HS-5 (cell line): Measurements from ENCODE around the gene GPRIN3.
A peak's percentile ranks its signal among the peaks of the same experiment; 100 is the strongest.

Experiments
- DNase-seq: peaks from one replicate; pipeline ENCODE4 v3.0.0-alpha.2; 2012; ENCODE audit warnings: low read depth

The GPRIN3 gene

GRCh38 chr4:89307446-89308160 is at the start of gene GPRIN3:
TSS of gene GPRIN3 (minus strand) at chr4:89307800. CDS start at chr4:89250110, 57,690 bp downstream.
- DNase-seq = no peak

GRCh38 chr4:89357340-89357739 is 49.7 kb upstream of the GPRIN3 start:
- no peak for DNase-seq

GRCh38 chr4:89356086-89356485 is 48.5 kb upstream of the GPRIN3 start:
- no peak for DNase-seq

DNA sequence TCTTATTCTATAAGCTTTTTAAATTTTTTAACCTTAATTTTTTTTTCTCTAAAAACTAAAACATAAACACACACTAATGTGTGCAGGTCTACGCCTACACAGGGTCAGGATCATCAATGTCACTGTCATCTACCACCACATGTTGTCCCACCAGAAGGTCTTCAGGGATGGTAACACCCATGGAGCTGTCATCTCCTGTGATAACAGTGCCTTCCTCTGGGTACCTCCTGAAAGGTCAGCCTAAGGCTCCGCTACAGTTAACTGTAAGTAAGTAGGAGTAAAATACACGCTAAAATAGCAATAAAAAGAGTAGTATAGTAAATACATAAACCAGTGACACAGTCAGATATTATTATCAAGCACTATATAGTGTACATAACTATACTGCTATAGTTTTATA is 45.9 kb upstream of the GPRIN3 start:
- DNase-seq = no peak

DNA sequence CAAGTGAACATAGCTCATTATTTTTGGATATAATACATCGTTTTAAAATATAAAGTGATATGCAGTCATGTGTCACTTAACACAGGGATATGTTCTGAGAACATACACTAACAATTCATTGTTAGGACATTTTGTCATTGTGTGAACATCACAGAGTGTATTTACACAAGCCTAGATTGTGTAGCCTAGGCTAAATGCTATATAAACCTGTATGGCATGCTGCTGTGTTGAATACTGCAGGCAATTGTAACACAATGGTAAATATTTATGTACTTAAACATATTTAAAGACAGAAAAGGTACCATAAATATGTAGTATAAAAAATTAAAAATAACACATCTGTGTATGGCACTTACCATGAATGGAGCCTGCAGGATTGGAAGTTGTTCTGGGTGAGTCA is 44.9 kb upstream of the GPRIN3 start:
- no peak for DNase-seq

DNA sequence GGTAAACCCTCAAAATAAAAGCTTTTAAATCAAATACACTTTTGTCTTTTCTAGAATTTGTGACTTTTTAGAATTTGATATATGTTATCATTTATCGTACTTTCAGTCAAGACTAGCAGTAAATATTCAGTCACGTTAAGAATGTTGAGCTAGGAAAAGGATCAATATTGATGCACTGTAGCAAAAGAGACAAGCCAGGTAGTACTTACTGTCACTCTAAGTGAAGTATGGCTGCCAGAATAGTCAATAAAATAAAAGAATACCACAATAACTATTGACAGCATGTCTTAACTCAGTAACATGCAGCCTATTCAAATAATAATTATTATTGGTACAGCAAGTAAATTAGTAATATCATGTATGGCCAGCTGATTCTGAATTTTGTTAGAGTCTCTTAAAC is 43.6 kb upstream of the GPRIN3 start:
- DNase-seq = no peak

GRCh38 chr4:89347363-89348025 is 39.9 kb upstream of the GPRIN3 start:
- DNase-seq = no peak

DNA sequence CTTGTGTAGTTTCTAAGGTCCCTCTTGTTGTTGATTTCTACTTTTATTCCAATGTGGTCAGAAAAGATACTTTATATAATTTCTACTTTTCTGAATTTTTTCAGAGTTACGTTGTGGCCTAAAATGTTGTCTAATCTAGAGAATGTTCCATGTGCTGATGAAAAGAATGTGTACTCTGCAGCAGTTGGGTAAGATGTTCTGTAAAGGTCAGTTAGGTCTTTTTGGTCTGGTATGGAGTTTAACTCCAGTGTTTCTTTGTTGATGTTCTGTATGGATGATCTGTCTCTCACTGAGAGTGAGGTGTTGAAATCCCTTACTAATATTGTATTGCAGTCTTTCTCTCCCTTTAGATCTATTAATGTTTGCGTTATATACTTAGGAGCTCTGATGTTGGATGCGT is 37.0 kb upstream of the GPRIN3 start:
- DNase-seq = no peak

DNA sequence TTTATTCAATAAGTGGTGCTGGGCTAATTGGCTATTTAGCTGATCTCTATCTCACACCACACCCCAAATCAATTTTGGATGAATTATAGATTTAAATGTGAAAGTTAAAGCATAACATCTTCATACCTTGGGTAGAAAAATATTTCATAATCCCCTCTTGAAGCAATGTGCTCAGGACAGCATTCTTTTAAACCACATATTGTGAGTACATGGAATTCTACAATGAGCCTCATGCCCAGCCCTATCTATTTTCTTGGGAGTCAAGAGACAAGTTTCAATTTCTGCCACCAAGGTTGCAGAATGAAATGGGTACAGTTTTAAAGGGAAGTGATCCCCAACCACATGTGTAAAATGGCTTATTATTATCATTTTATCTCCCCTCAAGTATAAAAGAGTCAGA is 30.6 kb upstream of the GPRIN3 start:
- no peak for DNase-seq

- no peak for DNase-seq
These were observed 30.1 kb upstream of the GPRIN3 start for GRCh38 chr4:89337681-89338080.

- DNase-seq = no peak
These were observed 29.3 kb upstream of the GPRIN3 start for GRCh38 chr4:89336818-89337420.

GRCh38 chr4:89334830-89335229 is 27.2 kb upstream of the GPRIN3 start:
- DNase-seq = no peak

DNA sequence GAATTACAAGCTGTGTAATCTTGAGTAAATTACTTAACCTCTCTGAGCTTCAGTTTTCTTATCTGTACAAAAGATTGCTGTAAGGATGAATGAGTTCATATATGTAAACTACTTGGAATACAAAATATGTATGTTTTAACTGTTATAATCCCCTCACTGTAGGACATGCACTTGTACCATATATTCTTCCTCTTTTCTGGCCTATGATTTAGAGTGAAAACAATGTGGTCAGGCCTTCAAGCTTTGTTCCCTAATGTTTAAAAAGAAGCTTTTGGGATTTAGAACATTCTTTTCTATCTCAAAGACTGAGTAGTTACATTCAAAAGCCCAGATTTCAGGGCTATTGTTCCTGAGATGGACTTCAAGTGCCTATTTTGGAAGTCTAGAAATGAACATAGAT is 26.7 kb upstream of the GPRIN3 start:
- DNase-seq = no peak

DNA sequence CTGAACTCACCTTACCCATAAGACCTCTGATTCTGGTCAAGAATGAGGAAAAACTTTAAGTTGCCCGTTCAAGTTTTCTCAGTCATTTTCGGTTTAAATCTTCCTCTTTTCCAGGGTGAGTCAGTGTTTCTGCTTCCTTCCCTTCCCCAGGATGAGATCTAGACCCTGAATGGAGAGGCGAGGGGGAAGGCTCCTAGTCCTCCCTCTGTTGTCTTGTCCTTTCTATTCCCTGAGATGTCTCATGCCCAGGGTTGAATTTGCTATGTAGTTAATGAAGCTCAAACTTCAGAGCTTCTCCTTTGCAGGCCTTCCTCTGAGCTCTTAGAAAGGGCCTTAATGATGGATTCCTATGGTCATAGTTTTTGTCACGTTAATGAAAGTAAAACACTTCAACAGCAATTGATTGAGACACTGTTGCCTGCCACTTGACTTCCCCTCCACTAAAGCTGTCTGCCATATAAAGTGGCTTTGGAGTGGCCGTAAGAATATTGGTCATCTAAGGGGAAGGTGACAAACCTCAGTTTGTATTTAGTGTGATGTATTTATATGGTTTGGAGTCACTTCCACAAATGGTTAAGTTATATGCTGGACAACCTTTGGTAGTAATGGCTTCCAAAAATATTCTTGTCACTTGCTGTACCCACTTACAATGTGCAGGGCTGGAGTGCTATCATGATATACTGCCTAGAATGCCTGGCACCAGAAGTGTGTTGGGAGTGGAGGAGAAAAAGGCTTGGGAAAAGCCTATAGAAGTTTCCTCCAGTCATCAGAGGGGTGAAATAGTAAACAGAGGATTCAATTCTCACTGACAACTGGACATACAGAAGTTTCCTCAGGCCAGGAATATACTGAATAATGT is 24.3 kb upstream of the GPRIN3 start:
- no peak for DNase-seq

DNA sequence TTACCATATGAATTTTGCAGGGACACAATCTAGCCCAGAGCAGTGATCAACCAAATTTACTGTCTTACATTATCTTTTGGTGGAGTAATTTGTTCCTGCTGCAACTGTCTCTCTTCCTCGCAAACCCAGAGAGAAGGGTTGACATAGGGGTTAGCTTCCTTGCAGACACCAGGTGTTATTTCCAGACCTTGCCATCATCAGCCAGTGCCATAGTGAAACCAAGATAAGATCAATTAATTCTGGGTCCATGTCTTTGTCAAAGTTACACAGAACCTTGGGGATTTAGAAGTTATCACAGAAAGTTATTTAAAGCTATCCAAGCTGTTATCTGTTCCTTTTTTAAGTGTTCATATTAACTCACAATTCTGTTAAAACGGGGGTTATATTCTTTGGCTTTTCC is 23.6 kb upstream of the GPRIN3 start:
- DNase-seq = no peak

GRCh38 chr4:89329280-89329679 is 21.7 kb upstream of the GPRIN3 start:
- DNase-seq = no peak

GRCh38 chr4:89324671-89325070 is 17.1 kb upstream of the GPRIN3 start:
- no peak for DNase-seq

- no peak for DNase-seq
These were observed 15.1 kb upstream of the GPRIN3 start for GRCh38 chr4:89322671-89323070.

DNA sequence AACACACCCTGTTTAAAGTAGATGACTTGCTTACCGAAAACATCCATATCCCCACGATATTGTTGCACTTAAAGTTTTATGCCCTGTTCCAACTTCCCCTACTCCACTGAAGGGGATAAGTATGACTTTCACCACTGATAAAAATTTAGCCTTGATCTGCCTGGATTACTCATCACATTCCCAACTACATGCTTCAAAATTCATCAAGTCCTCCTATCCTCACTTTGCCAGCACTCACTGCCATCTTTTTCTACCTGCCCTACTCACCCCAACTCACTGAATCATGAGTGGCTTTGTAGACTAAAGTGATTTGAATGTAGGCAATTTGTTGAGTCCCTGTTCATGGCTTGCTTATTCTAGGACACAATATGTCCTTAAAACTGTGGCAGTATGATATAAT is 12.2 kb upstream of the GPRIN3 start:
- DNase-seq = no peak

DNA sequence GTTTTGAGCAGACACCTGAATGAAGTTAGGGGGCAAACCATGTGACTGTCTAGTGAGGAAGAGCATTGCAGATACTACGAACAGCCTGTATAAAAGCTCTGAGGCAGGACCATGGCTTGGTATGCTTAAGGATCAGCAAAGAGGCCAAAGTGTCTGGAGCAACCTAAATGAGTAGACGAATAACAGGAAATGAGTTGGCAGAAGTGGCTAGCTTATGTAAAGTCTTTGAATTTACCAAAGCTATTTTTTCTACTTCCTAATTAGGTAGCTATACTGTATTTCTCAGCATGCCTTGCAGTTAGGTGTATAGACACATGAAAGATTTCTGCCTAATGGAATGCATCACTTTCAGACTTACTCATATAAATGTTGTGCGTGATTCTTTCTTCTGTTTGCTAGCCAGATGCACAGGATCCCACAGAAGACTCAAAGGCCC is 9.3 kb upstream of the GPRIN3 start:
- peak; percentile 43 for DNase-seq

- DNase-seq = no peak
These were observed 8.6 kb upstream of the GPRIN3 start for GRCh38 chr4:89316211-89316610.

DNA sequence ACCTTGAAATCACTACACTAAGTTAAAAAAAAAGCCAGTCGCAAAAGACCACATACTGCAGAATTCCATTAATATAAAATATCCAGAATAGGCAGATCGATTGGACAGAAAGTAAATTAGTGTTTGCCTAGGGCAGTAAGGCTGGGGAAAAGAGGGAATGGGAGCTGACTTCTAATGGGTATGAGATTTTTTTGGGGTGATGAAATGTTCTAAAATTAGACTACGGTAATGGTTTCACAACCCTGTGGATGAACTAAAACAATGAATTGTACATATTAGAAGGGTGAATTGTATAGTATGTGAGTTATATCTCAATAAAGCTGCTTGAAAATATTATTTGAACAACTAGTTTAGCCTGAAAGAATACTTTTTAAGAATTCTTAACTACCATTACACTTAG is 6.7 kb upstream of the GPRIN3 start:
- no peak for DNase-seq

GRCh38 chr4:89312066-89312465 is 4.5 kb upstream of the GPRIN3 start:
- no peak for DNase-seq
